Liver (tissue), 9 donors: ENCODE data around the gene CARMIL1. TPM values are rescaled to one million over a fixed set of nuclear protein-coding genes. Genes with fewer than 3 reads are reported as not detected.

Experiments
- DNase-seq: peaks from one replicate; pipeline ENCODE4 v3.0.0-alpha.2; 2017; ENCODE audit warnings: low spot score
- H3K27ac ChIP-seq, 2 donors: one replicate each; pipeline ENCODE4 v1.7.0; 2013; ENCODE audit warnings: inconsistent platforms in 2 of 2, low read length in 2 of 2, control low read depth in 1 of 2, low read depth in 1 of 2, mild to moderate bottlenecking in 1 of 2
- H3K27me3 ChIP-seq, 4 donors: one replicate each; pipeline versions ENCODE4 v1.6.1 to v1.7.0; 2013; ENCODE audit warnings: low read length in 3 of 4, inconsistent platforms in 1 of 4, mild to moderate bottlenecking in 1 of 4, moderate library complexity in 1 of 4; ENCODE audit not compliant: control insufficient read depth in 4 of 4, insufficient read depth in 4 of 4
- H3K36me3 ChIP-seq, 4 donors: one replicate each; pipeline versions ENCODE4 v1.6.1 to v1.7.0; 2013; ENCODE audit warnings: low read length in 3 of 4, mild to moderate bottlenecking in 3 of 4, low read depth in 1 of 4, moderate library complexity in 1 of 4; ENCODE audit not compliant: control insufficient read depth in 4 of 4, insufficient read depth in 3 of 4
- H3K4me1 ChIP-seq, 4 donors: one replicate each; pipeline versions ENCODE4 v1.6.1 to v1.7.0; 2013; ENCODE audit warnings: low read length in 3 of 4, mild to moderate bottlenecking in 3 of 4, moderate library complexity in 1 of 4; ENCODE audit not compliant: control insufficient read depth in 4 of 4, insufficient read depth in 4 of 4
- H3K4me3 ChIP-seq, 3 donors: one replicate each; pipeline versions ENCODE4 v1.6.1 to v1.7.0; 2013; ENCODE audit warnings: low read length in 3 of 3, control low read depth in 1 of 3, low read depth in 1 of 3, mild to moderate bottlenecking in 1 of 3
- H3K9ac ChIP-seq, 2 donors: one replicate each; pipeline ENCODE4 v1.7.0; 2013; ENCODE audit warnings: low read length in 2 of 2, mild to moderate bottlenecking in 2 of 2, moderate library complexity in 2 of 2, control low read depth in 1 of 2, low read depth in 1 of 2
- H3K9me3 ChIP-seq, 4 donors: one replicate each; pipeline versions ENCODE4 v1.6.1 to v1.7.0; 2013; ENCODE audit warnings: low read length in 3 of 4; ENCODE audit not compliant: control insufficient read depth in 4 of 4
- FOXA1 ChIP-seq: IDR thresholded peaks from 2 replicates; pipeline ENCODE4 v1.6.1; 2016; ENCODE audit warnings: antibody characterized with exemption
- FOXA2 ChIP-seq: IDR thresholded peaks from 2 replicates; pipeline ENCODE4 v1.6.1; 2016; ENCODE audit warnings: antibody characterized with exemption
- GABPA ChIP-seq, 2 donors: IDR thresholded peaks in 1 of 2; conservative IDR thresholded peaks in 1 of 2; 2 replicates each; pipeline ENCODE4 v1.6.1; 2016; ENCODE audit warnings: antibody characterized with exemption in 2 of 2, mild to moderate bottlenecking in 1 of 2, moderate library complexity in 1 of 2
- HNF4A ChIP-seq, 2 donors: conservative IDR thresholded peaks; 2 replicates each; pipeline ENCODE4 v1.6.1; 2016; ENCODE audit warnings: antibody characterized with exemption in 2 of 2, mild to moderate bottlenecking in 2 of 2
- HNF4G ChIP-seq: IDR thresholded peaks from 2 replicates; pipeline ENCODE4 v1.6.1; 2016; ENCODE audit warnings: antibody characterized with exemption
- JUND ChIP-seq, 2 donors: IDR thresholded peaks; 2 replicates each; pipeline ENCODE4 v1.6.1; 2016; ENCODE audit warnings: antibody characterized with exemption in 2 of 2
- RAD21 ChIP-seq, 2 donors: IDR thresholded peaks; 2 replicates each; pipeline ENCODE4 v1.6.1; 2016; ENCODE audit warnings: antibody characterized with exemption in 2 of 2, mild to moderate bottlenecking in 2 of 2
- RXRA ChIP-seq, 2 donors: IDR thresholded peaks; 2 replicates each; pipeline ENCODE4 v1.6.1; 2017 to 2018; ENCODE audit warnings: antibody characterized with exemption in 2 of 2, mild to moderate bottlenecking in 1 of 2
- YY1 ChIP-seq: IDR thresholded peaks from 2 replicates; pipeline ENCODE4 v1.6.1; 2016; ENCODE audit warnings: antibody characterized with exemption, mild to moderate bottlenecking
- WGBS: extraction: QIAGEN DNeasy Blood & Tissue Kit; methylation state at CpG from one replicate; pipeline ENCODE4 v1.1.7; 2013; 5-methylcytosine and 5-hydroxymethylcytosine counted together
- polyA plus RNA-seq, 2 donors: library from polyadenylated mRNA; stranded (reverse) in 1 of 2; unstranded in 1 of 2; fragments of 200-250 nt in 1 of 2; fragments of >200 nt in 1 of 2; fragmentation: Nextera tagmentation in 1 of 2; extraction: Ambion mirVana in 1 of 2; gene quantifications; one replicate each; pipeline versions ENCODE4 v1.2.1 to v1.2.3, GENCODE V29; 2013 to 2015
- total RNA-seq, 2 donors: library from RNA; depleted of rRNA; stranded (reverse); fragments of >200 nt; gene quantifications; one replicate each; pipeline ENCODE4 v1.2.3, GENCODE V29; 2014
- TF ChIP-seq, protein P1 (sequence below): fragments of 150-350 bp; IDR thresholded peaks from 2 replicates; pipeline ENCODE4 v1.5.1; 2017; ENCODE audit warnings: improper control_type of control experiment, low read depth, low read length; ENCODE audit not compliant: missing input control
- TF ChIP-seq, protein P2 (sequence below): IDR thresholded peaks from 2 replicates; pipeline ENCODE4 v1.6.1; 2016; ENCODE audit warnings: antibody characterized with exemption, mild to moderate bottlenecking
- TF ChIP-seq, protein P3 (sequence below): IDR thresholded peaks from 2 replicates; pipeline ENCODE4 v1.6.1; 2016; ENCODE audit warnings: antibody characterized with exemption
- donor health status: healthy.
- donor health status: healthy.
- donor health status: healthy.
- donor health status: healthy.
- donor health status: healthy.

Gene CARMIL1
- total and polyA plus RNA-seq, 4 donors: 1.4 to 9.5 (median 3.5) TPM

DNA sequence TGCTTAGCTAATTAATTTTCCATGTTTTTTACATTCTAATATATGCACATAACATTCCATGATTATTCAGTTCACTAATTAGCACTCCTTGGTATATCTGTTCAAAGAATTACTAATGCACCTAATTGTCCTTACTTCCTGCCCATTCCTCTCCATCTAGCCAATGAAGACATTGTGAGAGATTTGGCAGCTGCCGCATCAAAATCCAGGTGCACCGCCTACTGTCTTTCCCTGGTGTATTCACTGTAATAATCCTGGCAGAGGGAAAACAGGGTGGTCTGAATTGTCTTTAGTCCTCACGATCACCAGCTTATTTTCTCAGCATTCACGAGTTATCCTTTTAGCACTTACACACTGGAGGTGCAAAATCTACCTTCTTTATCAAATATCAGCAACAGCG is 311.8 kb downstream of the CARMIL1 start (continued):
- TF ChIP-seq, protein P1, sequence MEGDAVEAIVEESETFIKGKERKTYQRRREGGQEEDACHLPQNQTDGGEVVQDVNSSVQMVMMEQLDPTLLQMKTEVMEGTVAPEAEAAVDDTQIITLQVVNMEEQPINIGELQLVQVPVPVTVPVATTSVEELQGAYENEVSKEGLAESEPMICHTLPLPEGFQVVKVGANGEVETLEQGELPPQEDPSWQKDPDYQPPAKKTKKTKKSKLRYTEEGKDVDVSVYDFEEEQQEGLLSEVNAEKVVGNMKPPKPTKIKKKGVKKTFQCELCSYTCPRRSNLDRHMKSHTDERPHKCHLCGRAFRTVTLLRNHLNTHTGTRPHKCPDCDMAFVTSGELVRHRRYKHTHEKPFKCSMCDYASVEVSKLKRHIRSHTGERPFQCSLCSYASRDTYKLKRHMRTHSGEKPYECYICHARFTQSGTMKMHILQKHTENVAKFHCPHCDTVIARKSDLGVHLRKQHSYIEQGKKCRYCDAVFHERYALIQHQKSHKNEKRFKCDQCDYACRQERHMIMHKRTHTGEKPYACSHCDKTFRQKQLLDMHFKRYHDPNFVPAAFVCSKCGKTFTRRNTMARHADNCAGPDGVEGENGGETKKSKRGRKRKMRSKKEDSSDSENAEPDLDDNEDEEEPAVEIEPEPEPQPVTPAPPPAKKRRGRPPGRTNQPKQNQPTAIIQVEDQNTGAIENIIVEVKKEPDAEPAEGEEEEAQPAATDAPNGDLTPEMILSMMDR: no peak
- TF ChIP-seq, protein P2, sequence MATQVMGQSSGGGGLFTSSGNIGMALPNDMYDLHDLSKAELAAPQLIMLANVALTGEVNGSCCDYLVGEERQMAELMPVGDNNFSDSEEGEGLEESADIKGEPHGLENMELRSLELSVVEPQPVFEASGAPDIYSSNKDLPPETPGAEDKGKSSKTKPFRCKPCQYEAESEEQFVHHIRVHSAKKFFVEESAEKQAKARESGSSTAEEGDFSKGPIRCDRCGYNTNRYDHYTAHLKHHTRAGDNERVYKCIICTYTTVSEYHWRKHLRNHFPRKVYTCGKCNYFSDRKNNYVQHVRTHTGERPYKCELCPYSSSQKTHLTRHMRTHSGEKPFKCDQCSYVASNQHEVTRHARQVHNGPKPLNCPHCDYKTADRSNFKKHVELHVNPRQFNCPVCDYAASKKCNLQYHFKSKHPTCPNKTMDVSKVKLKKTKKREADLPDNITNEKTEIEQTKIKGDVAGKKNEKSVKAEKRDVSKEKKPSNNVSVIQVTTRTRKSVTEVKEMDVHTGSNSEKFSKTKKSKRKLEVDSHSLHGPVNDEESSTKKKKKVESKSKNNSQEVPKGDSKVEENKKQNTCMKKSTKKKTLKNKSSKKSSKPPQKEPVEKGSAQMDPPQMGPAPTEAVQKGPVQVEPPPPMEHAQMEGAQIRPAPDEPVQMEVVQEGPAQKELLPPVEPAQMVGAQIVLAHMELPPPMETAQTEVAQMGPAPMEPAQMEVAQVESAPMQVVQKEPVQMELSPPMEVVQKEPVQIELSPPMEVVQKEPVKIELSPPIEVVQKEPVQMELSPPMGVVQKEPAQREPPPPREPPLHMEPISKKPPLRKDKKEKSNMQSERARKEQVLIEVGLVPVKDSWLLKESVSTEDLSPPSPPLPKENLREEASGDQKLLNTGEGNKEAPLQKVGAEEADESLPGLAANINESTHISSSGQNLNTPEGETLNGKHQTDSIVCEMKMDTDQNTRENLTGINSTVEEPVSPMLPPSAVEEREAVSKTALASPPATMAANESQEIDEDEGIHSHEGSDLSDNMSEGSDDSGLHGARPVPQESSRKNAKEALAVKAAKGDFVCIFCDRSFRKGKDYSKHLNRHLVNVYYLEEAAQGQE: no peak

DNA sequence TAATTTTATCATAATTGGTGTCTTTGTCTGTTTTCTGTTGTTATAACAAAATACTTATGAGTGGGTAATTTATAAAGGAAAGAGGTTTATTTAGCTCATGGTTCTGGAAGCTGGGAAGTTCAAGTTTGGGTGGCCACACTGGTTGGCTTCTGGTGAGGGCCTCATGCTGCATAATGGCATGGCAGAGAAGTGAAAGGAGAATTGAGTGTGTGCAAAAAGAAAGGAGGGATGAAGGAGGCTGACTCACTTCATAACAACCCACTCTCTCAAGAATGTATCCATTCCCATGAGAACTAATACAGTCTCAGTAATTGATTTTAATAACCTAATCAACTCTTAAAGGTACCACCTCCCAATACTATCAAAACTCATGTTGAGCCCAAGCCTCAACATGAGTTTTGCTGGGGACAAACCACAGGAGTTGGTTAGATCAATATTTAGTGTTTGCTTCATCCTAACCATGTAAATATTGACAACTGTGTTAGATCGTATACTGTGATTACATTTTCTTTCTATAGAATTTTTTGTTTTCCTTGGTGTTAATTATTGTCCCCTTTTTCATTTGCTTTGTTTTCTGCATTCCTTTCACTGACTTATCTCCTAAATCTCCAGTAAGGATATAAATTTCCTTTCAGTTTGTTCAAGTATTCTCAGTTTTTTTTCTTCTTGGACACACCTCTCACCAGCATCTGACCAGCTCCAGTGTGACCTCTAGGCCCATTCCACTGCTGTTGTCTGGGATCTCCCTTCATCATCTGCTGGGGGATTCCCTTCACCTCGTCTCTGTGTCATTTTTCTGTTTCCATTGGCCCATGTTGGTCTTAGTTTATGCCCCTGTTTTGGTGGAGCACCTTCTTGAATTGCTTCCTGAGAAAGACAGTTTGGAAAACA is 318.0 kb downstream of the CARMIL1 start:
- Histone ChIP-seq H3K4me1 (no peaks in the 10 kb centered on the region), H3K9ac (no peak overlapping the region), H3K27ac (no peak overlapping the region), H3K9me3 (no peaks in the 10 kb centered on the region), H3K4me3 (no peak overlapping the region), H3K27me3 (no peaks in the 10 kb centered on the region), H3K36me3 (peaks cover 0 to 2% (median 0%) of the 10 kb centered on the region in 4 donors)
- no peak for TF ChIP-seq HNF4A (conservative IDR thresholded peaks at IDR 0.05)
- 64% methylated on average over 2 of the region's 2 CpGs for WGBS
- no peak for DNase-seq

DNA sequence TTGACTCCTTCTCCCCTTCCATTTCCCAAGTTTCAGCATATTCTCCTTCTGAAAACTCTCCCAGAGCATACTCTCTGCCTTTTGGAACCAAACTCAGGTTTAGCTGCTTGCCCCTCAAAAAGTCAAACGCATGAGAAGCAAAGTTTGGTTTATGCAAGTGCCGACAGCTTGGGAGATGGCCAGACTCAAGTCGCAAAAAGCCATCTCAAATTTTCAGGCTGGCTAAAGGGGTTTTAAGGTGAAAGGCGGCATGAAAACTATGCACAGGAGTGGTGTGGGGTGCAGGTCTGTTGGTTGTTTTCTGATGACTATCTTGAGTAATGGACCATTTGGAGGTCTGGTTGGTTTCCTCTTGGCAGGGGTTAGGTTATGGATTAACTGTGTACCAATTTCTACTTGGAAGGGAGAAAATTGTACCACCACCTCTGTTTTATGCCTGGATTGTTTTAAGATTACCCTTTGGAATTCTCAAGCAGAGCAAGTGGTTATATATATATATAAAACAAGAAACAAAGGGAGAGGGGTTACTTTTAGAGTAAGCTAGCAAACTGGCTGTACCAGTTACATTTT is 320.4 kb downstream of the CARMIL1 start:
- WGBS: 89% methylated on average over 4 of the region's 4 CpGs
- Histone ChIP-seq H3K4me1 (no peaks in the 10 kb centered on the region), H3K4me3 (no peak overlapping the region), H3K9me3 (no peaks in the 10 kb centered on the region), H3K9ac (no peak overlapping the region), H3K27me3 (no peaks in the 10 kb centered on the region), H3K36me3 (peaks cover 0 to 2% (median 0%) of the 10 kb centered on the region in 4 donors), H3K27ac (no peak overlapping the region)
- DNase-seq: no peak
- TF ChIP-seq RXRA (IDR thresholded peaks at IDR 0.05) (no peak), RAD21 (IDR thresholded peaks at IDR 0.05) (no peak), HNF4G (no peak), JUND (IDR thresholded peaks at IDR 0.05) (no peak), YY1 (no peak), FOXA1 (no peak), GABPA (IDR thresholded peaks at IDR 0.05 in 1 of 2, conservative IDR thresholded peaks at IDR 0.05 in 1 of 2) (no peak), FOXA2 (no peak)
- TF ChIP-seq, protein P3, sequence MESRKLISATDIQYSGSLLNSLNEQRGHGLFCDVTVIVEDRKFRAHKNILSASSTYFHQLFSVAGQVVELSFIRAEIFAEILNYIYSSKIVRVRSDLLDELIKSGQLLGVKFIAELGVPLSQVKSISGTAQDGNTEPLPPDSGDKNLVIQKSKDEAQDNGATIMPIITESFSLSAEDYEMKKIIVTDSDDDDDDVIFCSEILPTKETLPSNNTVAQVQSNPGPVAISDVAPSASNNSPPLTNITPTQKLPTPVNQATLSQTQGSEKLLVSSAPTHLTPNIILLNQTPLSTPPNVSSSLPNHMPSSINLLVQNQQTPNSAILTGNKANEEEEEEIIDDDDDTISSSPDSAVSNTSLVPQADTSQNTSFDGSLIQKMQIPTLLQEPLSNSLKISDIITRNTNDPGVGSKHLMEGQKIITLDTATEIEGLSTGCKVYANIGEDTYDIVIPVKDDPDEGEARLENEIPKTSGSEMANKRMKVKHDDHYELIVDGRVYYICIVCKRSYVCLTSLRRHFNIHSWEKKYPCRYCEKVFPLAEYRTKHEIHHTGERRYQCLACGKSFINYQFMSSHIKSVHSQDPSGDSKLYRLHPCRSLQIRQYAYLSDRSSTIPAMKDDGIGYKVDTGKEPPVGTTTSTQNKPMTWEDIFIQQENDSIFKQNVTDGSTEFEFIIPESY: no peak
